ENCODE data around the gene PXK.

- no peak for TF ChIP-seq EZH2 (IDR thresholded peaks at IDR 0.05; ENCODE audit: low read depth)
- TF ChIP-seq, protein P1, sequence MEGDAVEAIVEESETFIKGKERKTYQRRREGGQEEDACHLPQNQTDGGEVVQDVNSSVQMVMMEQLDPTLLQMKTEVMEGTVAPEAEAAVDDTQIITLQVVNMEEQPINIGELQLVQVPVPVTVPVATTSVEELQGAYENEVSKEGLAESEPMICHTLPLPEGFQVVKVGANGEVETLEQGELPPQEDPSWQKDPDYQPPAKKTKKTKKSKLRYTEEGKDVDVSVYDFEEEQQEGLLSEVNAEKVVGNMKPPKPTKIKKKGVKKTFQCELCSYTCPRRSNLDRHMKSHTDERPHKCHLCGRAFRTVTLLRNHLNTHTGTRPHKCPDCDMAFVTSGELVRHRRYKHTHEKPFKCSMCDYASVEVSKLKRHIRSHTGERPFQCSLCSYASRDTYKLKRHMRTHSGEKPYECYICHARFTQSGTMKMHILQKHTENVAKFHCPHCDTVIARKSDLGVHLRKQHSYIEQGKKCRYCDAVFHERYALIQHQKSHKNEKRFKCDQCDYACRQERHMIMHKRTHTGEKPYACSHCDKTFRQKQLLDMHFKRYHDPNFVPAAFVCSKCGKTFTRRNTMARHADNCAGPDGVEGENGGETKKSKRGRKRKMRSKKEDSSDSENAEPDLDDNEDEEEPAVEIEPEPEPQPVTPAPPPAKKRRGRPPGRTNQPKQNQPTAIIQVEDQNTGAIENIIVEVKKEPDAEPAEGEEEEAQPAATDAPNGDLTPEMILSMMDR (conservative IDR thresholded peaks at IDR 0.05), result no peak
These were observed 54.1 kb downstream of the PXK start for GRCh38 chr3:58386626-58387365.
